NOMO-1 treated with DMSO at 0.1 percent for 48 hours (cell line): ENCODE measurements around the gene DCXR.

ENCODE experiments used
- DNase-seq: peaks from one replicate; lab custom pipeline; 2025; ENCODE audit not compliant: unreplicated experiment; lab: John Stamatoyannopoulos, UW

DCXR gene

DNA sequence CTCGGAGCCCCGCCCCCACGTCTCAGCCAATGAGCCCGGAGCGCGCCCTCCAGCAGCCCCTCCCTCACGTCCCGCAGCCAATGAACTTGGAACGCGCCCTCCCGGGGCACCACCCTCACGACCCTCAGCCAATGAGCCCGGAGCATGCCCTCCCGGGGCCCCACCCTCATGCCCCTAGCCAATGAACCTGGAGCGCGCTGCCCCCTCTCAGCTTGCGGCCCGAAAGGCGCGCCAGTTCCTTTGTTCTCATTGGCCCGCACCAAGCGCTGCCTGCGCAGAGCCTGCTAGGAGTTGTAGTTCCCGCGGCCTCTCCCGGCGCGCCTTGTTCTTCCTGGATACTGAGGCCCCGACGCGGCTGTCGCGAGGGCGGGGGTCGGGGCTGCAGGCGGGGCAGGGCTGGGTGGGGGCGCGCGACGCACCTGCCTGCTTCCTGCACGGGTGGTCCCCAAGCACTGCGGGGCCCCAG, 14.5 kb downstream of the DCXR start, which contains the start of gene LRRC45:
TSS of gene LRRC45 (plus strand) at position 325 of the 466 bp plus-strand sequence. CDS start 339 bp downstream, outside the sequence.
- DNase-seq = peak; percentile 99

GRCh38 chr17:82022310-82022980, 15.1 kb downstream of the DCXR start, which contains the start of gene CENPX:
Gene CENPX, minus strand, starts transcription at chr17:82022878. Its CDS starts 17 bp downstream, at chr17:82022861.
- DNase-seq = no peak

DNA sequence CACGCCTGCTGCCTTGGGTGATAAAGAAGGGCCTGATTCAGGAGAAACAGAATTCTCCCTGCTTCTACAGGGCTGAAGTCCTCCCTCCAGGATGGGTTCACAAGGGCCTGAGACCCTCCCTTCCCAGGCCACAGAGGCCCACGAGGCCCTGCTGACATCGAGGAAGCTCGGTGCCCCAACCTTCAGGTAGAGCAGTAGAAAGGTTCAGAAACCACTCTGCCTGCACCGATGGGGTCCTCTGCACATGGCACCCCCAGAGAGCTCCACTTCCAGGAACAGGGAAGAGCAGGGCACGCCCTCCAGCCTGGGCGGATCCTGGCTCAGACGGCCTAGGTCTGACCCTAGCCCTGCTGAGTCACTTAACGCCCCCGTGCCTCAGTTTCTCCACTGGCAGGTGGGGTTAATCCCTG, 15.6 kb downstream of the DCXR start:
- no peak for DNase-seq

GRCh38 chr17:82021107-82021899, 16.2 kb downstream of the DCXR start:
- DNase-seq = peak; percentile 33

GRCh38 chr17:82020572-82021106, 16.9 kb downstream of the DCXR start:
- no peak for DNase-seq

- peak; percentile 41 for DNase-seq
These were observed 17.6 kb downstream of the DCXR start for GRCh38 chr17:82019690-82020571.

GRCh38 chr17:82018989-82019689, 18.4 kb downstream of the DCXR start:
- DNase-seq = no peak

DNA sequence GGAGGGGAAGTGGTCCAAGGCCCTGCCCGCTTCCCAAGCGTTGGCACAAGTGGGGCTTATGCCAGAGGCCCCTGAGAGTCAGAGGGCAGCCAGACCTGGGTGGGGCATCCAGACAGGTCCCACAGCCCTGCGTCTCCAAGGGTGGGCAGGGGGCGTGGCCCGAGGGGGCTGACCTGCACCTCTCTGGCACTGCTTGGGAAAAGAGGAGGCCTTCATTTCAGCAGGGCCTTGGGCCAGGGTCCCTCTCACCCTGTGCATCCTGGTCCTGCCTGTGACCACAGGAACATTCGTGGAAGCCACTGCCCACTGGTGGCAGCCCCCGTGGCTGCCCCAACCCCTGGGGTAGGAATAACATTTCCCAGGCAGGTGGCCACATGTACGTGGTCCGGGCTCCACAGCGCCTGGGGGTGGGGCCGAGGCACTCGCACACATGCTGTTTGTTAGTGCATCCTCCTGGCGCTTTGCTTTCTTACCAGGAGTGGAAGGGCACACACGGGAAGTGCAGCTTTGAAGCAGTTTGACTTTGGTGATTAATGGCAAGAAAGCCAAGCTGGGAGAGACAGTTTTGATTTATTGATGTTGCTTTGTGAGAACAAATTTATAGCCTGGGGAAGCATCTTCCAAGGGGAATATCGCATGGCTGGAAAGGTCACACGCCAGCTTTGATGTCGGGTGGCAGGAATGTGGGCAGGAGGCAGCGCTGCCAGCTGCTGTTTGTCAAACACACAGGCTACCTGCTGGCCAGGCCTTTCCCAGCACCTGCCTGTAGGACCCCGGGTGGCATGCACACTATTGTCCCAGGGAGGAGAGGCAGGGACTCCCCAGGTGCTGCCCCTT, 19.1 kb downstream of the DCXR start:
- no peak for DNase-seq

DNA sequence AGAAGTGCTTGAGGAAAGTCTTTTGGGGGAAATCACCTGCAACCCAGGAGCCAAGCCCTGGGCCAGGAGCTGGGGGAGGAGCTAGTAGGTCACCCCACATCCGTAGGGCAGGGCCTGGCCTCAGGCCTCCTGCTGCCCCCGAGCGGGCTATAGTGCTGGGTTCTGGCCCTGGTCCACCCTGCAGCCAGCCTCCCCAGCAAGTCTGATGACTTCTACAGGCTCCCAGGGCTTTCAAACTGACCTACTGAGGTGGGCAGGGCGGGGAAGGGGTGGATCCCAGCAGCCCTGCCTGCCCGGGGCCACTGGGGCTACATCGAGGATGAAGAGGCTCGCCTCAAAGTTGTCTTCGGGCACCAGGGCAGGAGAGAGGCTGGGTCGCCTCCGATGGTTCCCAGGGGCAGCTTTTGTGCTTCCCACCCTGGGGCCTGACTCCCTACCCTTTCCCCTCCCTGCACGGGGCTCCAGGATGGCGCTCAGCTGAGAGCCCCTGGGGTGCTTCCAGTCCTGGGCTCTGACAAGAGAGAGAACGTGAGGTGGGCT, 19.8 kb downstream of the DCXR start:
- no peak for DNase-seq

GRCh38 chr17:82016875-82017459, 20.5 kb downstream of the DCXR start:
- DNase-seq = no peak

- no peak for DNase-seq
These were observed 21.2 kb downstream of the DCXR start for GRCh38 chr17:82016061-82016874.

GRCh38 chr17:82015311-82015971, 22.1 kb downstream of the DCXR start:
- DNase-seq = no peak

- no peak for DNase-seq
These were observed 22.6 kb downstream of the DCXR start for GRCh38 chr17:82014971-82015310.

DNA sequence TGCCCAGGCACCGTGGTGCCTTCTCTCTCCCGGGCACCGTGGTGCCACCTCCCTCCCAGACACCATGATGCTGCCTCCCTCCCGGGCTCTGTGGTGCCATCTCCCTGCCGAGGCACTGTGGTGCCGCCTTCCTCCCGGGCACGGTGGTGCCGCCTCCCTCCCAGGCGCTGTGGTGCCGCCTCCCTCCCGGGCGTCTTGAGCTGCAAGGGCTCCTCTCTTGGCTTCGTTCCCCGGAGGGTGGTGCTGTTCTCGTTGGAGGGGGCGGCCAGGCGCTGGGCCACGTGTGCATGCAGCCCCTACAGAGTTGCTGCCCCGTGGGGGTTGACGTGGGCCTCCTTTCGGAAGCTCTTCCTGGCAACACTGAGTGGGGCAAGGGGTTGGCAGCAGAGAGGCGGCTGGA, 23.1 kb downstream of the DCXR start:
- no peak for DNase-seq

GRCh38 chr17:82013772-82014321, 23.6 kb downstream of the DCXR start:
- DNase-seq = no peak

- DNase-seq = no peak
These were observed 24.2 kb downstream of the DCXR start for GRCh38 chr17:82013341-82013740.

DNA sequence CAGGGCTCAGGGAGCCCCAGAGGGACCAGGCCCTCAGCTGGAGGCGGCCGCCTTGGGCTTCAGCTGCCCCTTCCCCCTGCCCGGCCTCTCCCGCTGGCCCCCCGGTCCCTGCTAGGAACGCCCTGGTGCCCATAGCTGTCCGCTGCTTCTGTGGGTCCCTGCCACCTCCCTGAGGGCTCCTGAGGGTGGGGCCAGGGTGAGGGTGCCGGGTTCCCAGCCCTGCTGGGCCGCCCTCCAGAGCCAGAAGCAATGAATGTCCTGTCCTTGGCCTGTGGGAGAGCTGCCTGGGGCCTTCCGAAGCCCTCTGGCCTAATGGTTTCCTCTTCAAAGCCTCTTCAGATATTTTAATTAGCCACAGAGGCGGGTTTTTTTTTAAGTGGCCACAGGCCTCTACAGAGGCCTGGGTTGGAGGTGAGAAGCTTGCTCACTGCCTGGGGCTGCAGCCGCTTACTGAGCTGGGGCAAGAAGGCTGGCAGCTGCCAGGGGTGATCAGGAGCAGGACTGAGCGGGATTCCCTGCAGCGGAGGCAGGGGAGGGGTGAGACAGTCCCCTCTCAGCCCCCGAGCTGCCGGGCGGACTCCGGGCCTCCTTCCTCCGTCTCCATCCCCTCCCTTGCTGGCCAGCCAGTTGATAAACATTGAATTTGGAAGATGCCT, 24.7 kb downstream of the DCXR start:
- DNase-seq = no peak
